NCI-H526 treated with DMSO at 0.1 percent for 48 hours (cell line): ENCODE results near the gene LCE3B.
A peak's percentile ranks its signal among the peaks of the same experiment; 100 is the strongest.
"Not testable (repeated sequence)": the region's sequence is repeated elsewhere in the genome, so short reads cannot be mapped to it uniquely, and the experiment has no call there.

ENCODE experiments used
- DNase-seq: peaks from one replicate; lab custom pipeline; 2025; lab: John Stamatoyannopoulos, UW

The LCE3B gene

GRCh38 chr1:152613511-152613910, at the start of gene LCE3B:
TSS of gene LCE3B (plus strand) at chr1:152613811. CDS start at chr1:152613811, 0 bp downstream.
- DNase-seq = no peak

GRCh38 chr1:152565115-152565514, 48.5 kb upstream of the LCE3B start:
- no peak for DNase-seq

- DNase-seq = no peak
Observed at GRCh38 chr1:152565535-152566215, 47.9 kb upstream of the LCE3B start.

GRCh38 chr1:152566681-152567080, 46.9 kb upstream of the LCE3B start, which contains the start of gene LCE3E:
TSS of gene LCE3E (minus strand) at chr1:152566780. CDS start at chr1:152566208, 572 bp downstream.
- no peak for DNase-seq

GRCh38 chr1:152577168-152577567, 36.4 kb upstream of the LCE3B start:
- no peak for DNase-seq

- DNase-seq = not testable (repeated sequence)
Observed at GRCh38 chr1:152579526-152579925, 34.1 kb upstream of the LCE3B start.

GRCh38 chr1:152580433-152580832, 33.2 kb upstream of the LCE3B start, which contains the start of gene LCE3D:
TSS of gene LCE3D (minus strand) at chr1:152580516. CDS start at chr1:152579936, 580 bp downstream.
- no peak for DNase-seq

GRCh38 chr1:152582647-152583046, 31.0 kb upstream of the LCE3B start:
- no peak for DNase-seq

- no peak for DNase-seq
Observed at GRCh38 chr1:152585586-152585985, 28.0 kb upstream of the LCE3B start.

- DNase-seq = no peak
Observed at GRCh38 chr1:152596986-152597385, 16.6 kb upstream of the LCE3B start.

- no peak for DNase-seq
Observed at GRCh38 chr1:152599934-152600333, 13.7 kb upstream of the LCE3B start, which contains the start of gene LCE3C. TSS of gene LCE3C (plus strand) at chr1:152600234. CDS start at chr1:152600732, 498 bp downstream.

GRCh38 chr1:152621993-152622392, 8.4 kb downstream of the LCE3B start:
- DNase-seq = no peak

GRCh38 chr1:152622803-152623202, 9.2 kb downstream of the LCE3B start, which contains the start of gene LCE3A:
TSS of gene LCE3A (minus strand) at chr1:152623103. CDS start at chr1:152623103, 0 bp downstream.
- no peak for DNase-seq

- no peak for DNase-seq
Observed at GRCh38 chr1:152623203-152623844, 9.7 kb downstream of the LCE3B start.

- DNase-seq = no peak
Observed at GRCh38 chr1:152626744-152627143, 13.1 kb downstream of the LCE3B start.

GRCh38 chr1:152630596-152630995, 17.0 kb downstream of the LCE3B start:
- DNase-seq = no peak

GRCh38 chr1:152640351-152640750, 26.7 kb downstream of the LCE3B start:
- no peak for DNase-seq

GRCh38 chr1:152643945-152644344, 30.3 kb downstream of the LCE3B start:
- no peak for DNase-seq

- DNase-seq = no peak
Observed at GRCh38 chr1:152645146-152645545, 31.5 kb downstream of the LCE3B start.

- no peak for DNase-seq
Observed at GRCh38 chr1:152646656-152647055, 33.0 kb downstream of the LCE3B start.

GRCh38 chr1:152654110-152654509, 40.5 kb downstream of the LCE3B start:
- DNase-seq = peak; percentile 47

- DNase-seq = no peak
Observed at GRCh38 chr1:152656459-152656858, 42.8 kb downstream of the LCE3B start.

GRCh38 chr1:152657677-152658076, 44.1 kb downstream of the LCE3B start:
- no peak for DNase-seq
